ENCODE measurements around the gene SRRM1. TPM values are rescaled to one million over a fixed set of nuclear protein-coding genes. Genes with fewer than 3 reads are reported as not detected.

SRRM1 gene
- total RNA-seq, 1 donor = 62.2 TPM

GRCh38 chr1:24709791-24710441, 66.8 kb downstream of the SRRM1 start:
- no peak for TF ChIP-seq CTCF (IDR thresholded peaks at IDR 0.05; ENCODE audit: insufficient read depth, low read depth, low read length)

GRCh38 chr1:24711329-24711728, 68.2 kb downstream of the SRRM1 start:
- no peak for DNase-seq (ENCODE audit: low read depth)
- H3K4me3 ChIP-seq (ENCODE audit: low read depth, low read length) = no peak overlapping the region
- no peak for TF ChIP-seq CTCF (IDR thresholded peaks at IDR 0.05; ENCODE audit: insufficient read depth, low read depth, low read length)

More at GRCh38 chr1:24709791-24710441, 66.8 kb downstream of the SRRM1 start:
- no peak for DNase-seq (ENCODE audit: low read depth)
- H3K4me3 ChIP-seq (ENCODE audit: low read depth, low read length) = no peak overlapping the region

GRCh38 chr1:24713176-24713575, 70.1 kb downstream of the SRRM1 start:
- DNase-seq (ENCODE audit: low read depth) = no peak
- TF ChIP-seq CTCF (IDR thresholded peaks at IDR 0.05; ENCODE audit: insufficient read depth, low read depth, low read length) = no peak
- H3K4me3 ChIP-seq (ENCODE audit: low read depth, low read length) = no peak overlapping the region

- no peak for DNase-seq (ENCODE audit: low read depth)
- TF ChIP-seq CTCF (IDR thresholded peaks at IDR 0.05; ENCODE audit: insufficient read depth, low read depth, low read length) = no peak
- no peak overlapping the region for H3K4me3 ChIP-seq (ENCODE audit: low read depth, low read length)
Measured at GRCh38 chr1:24713736-24714135, 70.6 kb downstream of the SRRM1 start.

GRCh38 chr1:24714859-24715520, 71.9 kb downstream of the SRRM1 start:
- DNase-seq (ENCODE audit: low read depth) = no peak
- TF ChIP-seq CTCF (IDR thresholded peaks at IDR 0.05; ENCODE audit: insufficient read depth, low read depth, low read length) = no peak
- H3K4me3 ChIP-seq (ENCODE audit: low read depth, low read length) = no peak overlapping the region

- H3K4me3 ChIP-seq (ENCODE audit: low read depth, low read length) = no peak overlapping the region
- TF ChIP-seq CTCF (IDR thresholded peaks at IDR 0.05; ENCODE audit: insufficient read depth, low read depth, low read length) = no peak
- no peak for DNase-seq (ENCODE audit: low read depth)
Measured at GRCh38 chr1:24715658-24716057, 72.6 kb downstream of the SRRM1 start.

Data from fibroblast of villous mesenchyme (primary cell).